GM12872 (cell line): ENCODE data around the gene NSD1.

Experiments
- TF ChIP-seq, protein P1 (sequence below): IDR thresholded peaks from 3 replicates; pipeline ENCODE4 v1.5.1; 2011; ENCODE audit warnings: low read depth, mild to moderate bottlenecking, low read length, moderate library complexity; ENCODE audit not compliant: insufficient read depth

NSD1 gene

GRCh38 chr5:177133853-177134696 lies 502 bp downstream of the NSD1 start:
- TF ChIP-seq, protein P1, sequence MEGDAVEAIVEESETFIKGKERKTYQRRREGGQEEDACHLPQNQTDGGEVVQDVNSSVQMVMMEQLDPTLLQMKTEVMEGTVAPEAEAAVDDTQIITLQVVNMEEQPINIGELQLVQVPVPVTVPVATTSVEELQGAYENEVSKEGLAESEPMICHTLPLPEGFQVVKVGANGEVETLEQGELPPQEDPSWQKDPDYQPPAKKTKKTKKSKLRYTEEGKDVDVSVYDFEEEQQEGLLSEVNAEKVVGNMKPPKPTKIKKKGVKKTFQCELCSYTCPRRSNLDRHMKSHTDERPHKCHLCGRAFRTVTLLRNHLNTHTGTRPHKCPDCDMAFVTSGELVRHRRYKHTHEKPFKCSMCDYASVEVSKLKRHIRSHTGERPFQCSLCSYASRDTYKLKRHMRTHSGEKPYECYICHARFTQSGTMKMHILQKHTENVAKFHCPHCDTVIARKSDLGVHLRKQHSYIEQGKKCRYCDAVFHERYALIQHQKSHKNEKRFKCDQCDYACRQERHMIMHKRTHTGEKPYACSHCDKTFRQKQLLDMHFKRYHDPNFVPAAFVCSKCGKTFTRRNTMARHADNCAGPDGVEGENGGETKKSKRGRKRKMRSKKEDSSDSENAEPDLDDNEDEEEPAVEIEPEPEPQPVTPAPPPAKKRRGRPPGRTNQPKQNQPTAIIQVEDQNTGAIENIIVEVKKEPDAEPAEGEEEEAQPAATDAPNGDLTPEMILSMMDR, result no peak

GRCh38 chr5:177134697-177135225 lies 1.2 kb downstream of the NSD1 start:
- TF ChIP-seq, protein P1, result no peak

DNA sequence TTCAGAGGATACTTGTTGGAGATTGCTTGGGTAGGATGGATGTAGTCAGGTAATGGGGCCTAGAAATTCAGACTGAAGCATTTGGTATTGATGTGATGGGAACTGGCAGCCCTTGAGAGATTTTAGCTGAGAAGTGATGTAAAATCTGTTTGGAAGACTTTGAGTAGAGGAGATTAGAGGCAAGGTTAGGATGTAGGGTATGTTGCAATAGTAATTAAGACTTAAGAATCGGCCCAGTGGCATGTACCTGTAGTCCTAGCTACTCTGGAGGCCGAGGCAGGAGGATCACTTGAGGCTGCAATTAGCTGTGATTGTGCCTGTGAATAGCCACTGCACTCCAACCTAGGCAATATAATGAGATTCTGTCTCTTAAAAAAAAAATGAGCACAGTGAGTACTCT lies 6.7 kb downstream of the NSD1 start:
- TF ChIP-seq, protein P1, result no peak

GRCh38 chr5:177141496-177141895 lies 7.9 kb downstream of the NSD1 start:
- TF ChIP-seq, protein P1, result no peak

GRCh38 chr5:177142098-177142611 lies 8.6 kb downstream of the NSD1 start:
- TF ChIP-seq, protein P1, result no peak

DNA sequence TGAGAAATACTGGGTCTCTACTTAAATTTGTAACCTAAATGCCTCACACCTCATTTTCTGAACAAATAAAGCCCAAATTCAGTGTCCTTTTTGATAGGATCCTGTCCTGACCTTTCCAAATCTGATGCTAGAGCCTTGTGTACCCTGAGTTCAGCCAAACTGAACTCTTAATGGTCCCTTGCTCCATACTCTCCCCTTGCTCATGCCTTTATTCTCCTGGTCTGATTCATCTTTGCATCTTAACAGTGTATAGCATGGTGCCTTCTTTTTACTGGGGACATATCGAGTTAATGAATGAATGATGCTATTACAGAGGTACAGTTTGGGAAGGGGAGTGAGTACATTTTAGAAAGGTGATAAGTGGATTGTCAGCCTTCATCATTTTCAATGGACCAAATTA lies 9.2 kb downstream of the NSD1 start:
- TF ChIP-seq, protein P1, result no peak

- TF ChIP-seq, protein P1, result no peak
These were observed 13.5 kb downstream of the NSD1 start for GRCh38 chr5:177146891-177147638.
